Epithelial cell of prostate (primary cell): ENCODE measurements around the gene ATMIN.

ENCODE experiments used
- DNase-seq: peaks from one replicate; pipeline ENCODE4 v3.0.0-alpha.2; 2011; ENCODE audit warnings: low read depth, low spot score
- H3K27ac ChIP-seq: fragments of 450-650 bp; 2 replicates; pipeline ENCODE4 v1.5.1; 2017; ENCODE audit warnings: mild to moderate bottlenecking

ATMIN gene, protein sequence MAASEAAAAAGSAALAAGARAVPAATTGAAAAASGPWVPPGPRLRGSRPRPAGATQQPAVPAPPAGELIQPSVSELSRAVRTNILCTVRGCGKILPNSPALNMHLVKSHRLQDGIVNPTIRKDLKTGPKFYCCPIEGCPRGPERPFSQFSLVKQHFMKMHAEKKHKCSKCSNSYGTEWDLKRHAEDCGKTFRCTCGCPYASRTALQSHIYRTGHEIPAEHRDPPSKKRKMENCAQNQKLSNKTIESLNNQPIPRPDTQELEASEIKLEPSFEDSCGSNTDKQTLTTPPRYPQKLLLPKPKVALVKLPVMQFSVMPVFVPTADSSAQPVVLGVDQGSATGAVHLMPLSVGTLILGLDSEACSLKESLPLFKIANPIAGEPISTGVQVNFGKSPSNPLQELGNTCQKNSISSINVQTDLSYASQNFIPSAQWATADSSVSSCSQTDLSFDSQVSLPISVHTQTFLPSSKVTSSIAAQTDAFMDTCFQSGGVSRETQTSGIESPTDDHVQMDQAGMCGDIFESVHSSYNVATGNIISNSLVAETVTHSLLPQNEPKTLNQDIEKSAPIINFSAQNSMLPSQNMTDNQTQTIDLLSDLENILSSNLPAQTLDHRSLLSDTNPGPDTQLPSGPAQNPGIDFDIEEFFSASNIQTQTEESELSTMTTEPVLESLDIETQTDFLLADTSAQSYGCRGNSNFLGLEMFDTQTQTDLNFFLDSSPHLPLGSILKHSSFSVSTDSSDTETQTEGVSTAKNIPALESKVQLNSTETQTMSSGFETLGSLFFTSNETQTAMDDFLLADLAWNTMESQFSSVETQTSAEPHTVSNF

DNA sequence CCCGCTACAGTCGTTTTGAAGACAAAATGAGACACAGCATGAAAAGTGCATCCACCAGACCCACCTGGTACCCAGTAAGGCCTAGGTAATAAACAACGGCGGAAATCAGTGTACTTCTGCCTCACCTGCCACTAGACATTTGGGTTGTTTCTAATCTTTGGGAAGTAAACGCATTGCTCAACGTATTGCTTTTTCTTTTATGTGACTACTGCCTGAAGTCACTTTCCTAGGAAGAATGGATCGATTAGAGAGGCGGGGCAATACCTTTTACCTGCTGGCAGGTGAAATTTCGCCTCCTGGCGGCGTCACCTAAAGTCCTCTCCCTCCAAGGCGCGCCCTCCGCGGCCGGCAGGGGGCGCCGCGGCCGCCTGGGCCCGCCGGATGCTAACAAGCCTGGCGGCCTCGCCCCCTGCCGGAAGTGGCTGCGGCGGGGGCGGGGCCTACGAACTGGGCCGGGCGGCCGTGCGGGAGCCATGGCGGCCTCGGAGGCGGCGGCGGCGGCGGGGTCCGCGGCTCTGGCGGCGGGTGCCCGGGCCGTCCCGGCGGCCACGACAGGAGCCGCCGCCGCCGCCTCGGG is at the start of gene ATMIN:
TSS of gene ATMIN (plus strand) at position 445 of the 577 bp plus-strand sequence. CDS start at position 474, 29 bp downstream.
- H3K27ac ChIP-seq: peak within 1 kb of the TSS; percentile 70
- DNase-seq: peak; percentile 31

DNA sequence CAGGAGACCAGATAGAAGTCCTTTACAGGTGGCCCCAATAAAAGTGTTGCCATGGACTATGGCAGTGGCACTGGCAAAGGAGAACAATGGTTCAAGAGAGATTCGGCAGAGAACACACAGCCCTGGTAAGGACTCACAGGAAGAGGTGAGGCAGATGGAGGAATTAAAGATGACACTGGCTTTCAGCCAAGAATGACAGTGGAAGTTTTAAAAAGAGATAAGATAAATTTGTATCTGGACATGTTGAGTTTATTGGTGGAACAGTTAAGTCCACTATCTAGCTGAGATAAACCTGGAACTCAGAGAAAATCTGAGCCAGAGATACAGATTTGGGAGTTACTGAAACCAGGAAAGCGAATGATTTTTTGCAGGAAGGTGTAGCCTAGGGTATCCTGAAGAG is 49.1 kb upstream of the ATMIN start:
- no peak for DNase-seq
- no peak overlapping the region for H3K27ac ChIP-seq

DNA sequence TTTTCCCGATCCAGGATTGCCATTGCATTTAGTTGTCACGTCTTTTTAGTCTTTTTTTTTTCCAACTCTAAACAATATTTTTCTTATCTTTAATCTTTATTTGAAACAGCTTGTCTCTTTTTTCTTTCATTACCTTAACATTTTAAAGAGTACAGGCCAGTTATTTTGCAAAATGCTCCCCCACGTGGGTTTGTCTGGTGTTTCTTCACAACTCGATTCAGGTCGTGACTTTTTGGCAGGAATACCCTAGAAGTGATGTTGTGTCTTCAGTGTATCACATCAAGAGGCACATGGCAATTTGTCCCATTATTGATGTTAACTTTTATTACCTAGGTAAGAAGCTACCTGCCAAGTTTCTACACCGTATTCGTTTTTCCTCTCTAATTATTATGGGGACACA is 46.9 kb upstream of the ATMIN start:
- H3K27ac ChIP-seq: no peak overlapping the region
- DNase-seq: no peak

DNA sequence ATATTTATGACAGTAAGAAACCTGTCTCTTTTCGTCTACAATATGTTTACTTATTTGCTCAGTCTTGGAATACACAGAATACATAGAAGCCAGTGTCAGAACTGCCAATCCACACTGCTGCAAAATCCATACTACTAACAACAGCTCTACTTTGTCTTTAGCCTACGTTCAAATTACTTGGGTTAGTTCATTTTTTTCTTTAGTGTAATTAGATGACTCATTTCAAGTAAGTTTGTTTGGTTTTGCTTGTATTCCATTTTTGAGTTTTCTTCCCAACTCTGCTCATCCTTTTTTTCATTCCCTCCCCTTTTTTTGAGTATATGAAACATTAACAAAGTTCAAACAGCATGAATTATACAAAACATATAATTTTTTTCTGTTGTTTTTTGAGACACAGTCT is 45.8 kb upstream of the ATMIN start:
- no peak for DNase-seq
- H3K27ac ChIP-seq: no peak overlapping the region

DNA sequence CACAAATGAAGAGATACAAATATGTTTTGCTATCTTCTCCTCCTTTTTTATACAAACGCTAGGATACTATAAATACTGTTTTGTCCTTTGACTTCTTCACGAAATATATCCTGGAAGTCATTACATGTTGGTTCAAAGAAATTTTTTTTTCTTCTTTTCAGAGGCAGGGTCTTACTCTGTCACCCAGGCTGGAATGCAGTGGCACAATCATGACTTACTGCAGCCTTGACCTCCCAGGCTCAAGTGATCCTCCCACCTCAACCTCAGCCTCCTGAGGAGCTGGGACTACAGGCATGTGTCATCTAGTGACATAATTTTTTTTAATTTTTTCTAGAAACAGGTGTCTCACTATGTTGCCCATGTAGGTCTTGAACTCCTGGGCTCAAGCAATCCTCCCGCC is 45.1 kb upstream of the ATMIN start:
- DNase-seq: no peak
- H3K27ac ChIP-seq: no peak overlapping the region

DNA sequence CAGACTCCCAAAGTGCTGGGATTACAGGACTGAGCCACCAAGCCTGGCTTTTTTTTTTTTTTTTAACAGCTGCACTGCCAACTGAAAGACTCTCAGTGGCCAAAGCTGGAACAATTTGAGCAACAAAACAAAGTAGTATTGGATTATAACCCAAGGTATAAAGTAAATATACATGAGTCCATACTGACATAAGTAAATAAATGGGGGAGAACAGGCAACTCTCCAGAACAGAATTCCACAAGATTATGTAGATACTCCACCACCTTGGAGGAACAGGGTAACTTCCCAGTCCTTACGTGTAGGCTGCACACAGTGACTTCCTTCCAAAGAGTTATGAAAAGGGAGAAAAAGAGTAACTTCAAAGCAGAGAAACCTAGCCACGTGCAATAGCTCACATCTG is 44.7 kb upstream of the ATMIN start:
- no peak overlapping the region for H3K27ac ChIP-seq
- no peak for DNase-seq

DNA sequence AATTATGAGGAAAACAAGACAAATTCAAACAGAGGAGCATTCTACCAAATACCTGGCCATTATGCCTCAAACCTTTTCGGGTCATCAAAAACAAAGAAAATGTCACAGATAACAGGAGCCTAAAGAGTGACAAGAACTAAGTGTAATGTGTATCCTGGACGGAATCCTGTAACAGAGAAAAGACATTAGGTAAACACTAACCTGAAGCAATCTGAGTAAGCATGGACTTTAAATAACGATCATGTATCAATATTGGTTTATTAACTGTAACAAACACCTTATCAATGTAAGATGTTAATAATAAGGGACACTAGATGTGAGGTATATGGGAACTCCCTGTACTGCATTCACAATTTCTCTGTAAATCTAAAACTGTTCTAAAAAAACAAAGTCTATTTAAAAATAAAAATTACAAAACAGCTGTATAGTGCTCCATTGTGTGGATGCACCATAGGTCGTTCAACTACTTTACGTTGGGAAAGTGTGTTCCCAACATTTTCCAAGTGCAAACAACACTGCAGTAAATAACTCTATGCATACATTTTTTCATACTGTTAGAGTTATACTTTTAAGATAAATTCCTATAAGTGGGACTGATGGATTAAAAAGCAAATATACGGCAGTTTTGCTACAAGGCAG is 43.7 kb upstream of the ATMIN start:
- no peak for DNase-seq
- no peak overlapping the region for H3K27ac ChIP-seq

DNA sequence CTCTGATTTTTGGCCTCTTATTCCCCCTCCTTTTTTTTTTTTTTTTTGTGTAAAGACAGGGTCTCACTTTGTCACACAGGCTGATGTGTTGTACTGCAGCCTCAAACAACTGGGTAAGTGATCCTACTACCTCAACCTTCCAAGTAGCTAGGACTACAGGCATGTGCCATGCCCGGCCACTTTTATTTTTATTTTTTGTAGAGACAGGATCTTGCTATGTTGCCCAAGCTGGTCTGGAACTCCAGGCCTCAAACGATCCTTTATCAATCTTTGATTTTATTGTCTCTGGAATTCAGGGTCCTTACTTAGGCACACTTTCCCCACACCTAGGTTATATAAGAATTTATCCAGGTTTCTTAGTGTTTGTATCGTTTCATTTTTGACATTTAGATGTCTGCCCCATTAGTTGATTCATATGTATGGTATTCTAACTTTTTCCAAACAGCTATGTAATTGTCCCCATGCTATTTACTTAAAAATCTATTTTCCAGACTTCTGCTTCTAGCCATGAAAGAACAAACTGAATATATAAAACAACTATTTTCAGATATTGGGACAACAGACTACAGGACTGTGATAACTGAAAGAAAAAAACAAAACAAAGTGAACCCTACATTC is 42.9 kb upstream of the ATMIN start:
- H3K27ac ChIP-seq: peak overlapping the region; percentile 70
- DNase-seq: no peak

DNA sequence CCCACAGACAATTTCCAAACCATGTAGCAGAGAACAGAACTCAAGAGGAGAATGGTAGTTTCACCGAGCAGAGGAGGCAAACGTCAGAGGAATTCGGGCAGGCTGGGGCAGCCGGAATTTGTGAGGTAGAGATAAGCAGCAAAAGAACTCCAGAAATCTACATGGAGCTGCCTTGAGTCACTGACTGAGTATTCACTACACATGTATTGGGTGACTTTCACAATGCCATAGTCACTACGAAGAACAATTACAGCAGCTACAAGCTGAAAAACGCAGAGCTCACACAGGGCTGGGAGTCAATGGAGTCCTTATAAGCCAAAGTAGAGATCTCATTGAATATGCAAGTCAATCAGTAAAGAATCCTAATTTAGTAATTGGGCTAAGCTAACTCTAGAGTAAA is 42.3 kb upstream of the ATMIN start:
- peak overlapping the region; percentile 70 for H3K27ac ChIP-seq
- DNase-seq: peak; percentile 37

DNA sequence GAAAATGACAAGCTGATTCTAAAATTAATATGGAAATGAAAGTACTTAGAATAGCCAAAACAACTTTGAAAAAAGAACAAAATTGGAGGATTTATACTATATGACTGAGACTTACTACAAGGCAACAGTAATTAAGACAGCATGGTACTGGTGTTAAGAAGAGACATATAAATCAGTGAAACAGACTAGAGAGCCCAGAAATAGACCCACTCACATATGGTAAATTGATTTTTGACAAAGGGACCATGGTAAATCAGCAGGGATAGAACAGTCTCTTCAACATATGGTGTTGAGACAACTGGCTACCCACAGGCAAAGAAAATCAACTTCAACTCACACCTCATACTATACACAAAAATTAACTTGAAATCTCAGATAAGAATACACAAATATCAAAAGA is 41.8 kb upstream of the ATMIN start:
- DNase-seq: no peak
- H3K27ac ChIP-seq: peak overlapping the region; percentile 70

DNA sequence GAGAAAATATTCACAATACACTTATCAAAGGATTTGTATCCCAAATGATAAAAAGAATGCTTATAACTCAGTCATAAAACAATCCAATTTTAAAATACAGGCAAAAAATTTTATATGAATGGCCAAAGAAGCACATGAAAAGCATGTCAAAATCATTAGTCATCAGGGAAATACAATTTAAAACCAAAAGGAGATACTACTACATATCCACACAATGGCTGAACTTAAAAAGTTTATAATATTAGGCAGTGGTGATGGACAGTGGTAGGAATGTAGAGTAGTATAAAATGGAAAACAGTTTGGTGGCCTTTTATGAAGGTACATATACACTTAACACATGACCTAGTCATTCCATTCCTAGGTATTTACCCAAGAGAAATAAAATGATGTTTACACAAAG is 41.2 kb upstream of the ATMIN start:
- DNase-seq: no peak
- H3K27ac ChIP-seq: peak overlapping the region; percentile 70

DNA sequence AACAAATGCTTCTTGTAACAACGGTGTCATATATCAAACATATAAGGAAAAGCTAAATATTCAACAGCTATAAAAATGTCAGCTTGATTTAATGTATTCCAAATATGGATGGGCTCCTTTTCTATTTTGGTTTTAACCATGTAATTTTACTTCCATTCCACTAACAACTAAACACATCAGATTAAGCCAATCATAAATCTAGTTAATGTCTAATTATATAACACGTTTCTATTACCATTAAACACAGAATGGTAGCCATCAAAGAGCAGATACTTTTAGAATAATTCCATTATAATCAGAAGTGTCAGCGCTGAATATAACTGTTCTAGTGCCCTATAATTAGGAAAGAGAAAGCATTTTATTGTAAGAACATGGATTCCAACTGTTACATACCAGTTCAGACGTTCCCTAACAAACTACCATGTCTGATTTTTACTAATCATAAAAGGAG is 38.9 kb upstream of the ATMIN start:
- DNase-seq: no peak
- no peak overlapping the region for H3K27ac ChIP-seq

DNA sequence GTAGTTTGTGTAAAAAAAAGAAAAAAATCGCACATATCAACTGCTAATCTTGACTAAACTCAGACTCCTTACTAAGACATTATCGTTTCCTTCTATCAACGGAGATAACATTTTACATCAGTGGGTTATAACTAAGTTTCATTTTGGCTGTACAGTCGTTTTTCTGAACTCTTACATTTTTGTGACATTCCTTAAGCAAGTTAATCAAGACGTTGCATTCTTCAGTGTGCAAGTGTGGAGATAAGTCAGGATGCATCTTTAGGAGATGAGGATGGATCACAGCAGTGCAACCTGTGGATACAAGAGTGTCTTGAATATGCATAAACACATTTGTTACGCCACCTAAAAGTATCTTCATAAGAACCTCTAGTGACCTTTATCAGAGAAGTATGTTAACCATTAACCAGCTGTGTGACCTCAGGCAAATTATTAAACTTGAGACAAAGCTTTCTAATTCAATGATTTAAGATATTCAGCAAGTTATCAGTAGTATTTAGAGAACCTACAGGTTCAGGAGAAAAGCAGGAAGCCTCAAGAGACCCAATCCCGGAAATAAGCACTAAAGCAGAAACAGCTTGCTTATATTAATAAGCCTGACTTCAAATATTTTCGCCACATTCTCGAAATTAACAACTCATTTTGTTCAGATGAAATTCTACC is 38.4 kb upstream of the ATMIN start:
- H3K27ac ChIP-seq: no peak overlapping the region
- no peak for DNase-seq

DNA sequence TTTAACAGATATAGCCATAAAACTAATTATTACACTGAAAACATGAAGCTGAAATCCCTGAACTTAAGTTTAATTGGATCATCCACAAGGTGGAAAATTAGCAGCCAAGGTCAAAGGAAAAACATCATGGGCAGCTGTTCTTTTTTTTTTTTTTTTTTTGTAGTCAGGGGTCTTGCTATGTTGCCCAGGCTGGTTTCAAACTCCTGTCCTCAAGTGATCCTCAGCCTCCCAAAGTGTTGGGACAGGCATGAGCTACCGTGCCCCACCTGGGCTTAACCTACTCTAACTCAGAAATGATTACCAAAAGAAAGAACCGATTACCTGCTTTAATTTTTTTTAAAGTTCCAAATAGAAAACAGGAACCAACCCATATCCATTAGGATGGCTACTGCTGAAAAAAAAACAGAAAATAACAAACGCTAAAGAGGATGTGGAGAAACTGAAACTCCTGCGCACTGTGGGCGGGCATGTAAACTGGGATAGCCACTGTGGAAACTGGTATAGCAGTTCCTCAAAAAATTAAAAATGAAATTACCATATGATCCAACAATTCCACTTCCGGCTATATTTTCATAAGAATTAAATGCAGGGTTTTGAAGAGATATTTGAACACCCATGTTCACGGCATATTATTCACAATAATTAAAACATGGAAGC is 37.5 kb upstream of the ATMIN start:
- DNase-seq: no peak
- no peak overlapping the region for H3K27ac ChIP-seq

DNA sequence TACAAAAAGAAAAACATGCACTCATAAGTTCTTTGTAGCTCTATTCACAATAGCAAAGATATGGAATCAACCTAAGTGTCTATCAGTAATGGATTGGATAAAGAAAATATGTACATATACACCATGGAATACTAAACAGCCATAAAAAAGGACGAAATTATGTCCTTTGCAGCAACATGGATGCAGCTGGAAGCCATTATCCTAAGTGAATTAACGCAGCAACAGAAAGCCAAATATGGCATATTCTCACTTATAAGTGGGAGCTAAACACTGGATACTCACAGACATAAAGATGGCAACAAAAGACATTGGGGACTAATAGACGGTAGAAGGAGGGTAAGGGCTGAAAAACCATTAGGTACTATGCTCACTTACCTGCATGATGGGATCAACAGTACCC is 34.8 kb upstream of the ATMIN start:
- DNase-seq: no peak

DNA sequence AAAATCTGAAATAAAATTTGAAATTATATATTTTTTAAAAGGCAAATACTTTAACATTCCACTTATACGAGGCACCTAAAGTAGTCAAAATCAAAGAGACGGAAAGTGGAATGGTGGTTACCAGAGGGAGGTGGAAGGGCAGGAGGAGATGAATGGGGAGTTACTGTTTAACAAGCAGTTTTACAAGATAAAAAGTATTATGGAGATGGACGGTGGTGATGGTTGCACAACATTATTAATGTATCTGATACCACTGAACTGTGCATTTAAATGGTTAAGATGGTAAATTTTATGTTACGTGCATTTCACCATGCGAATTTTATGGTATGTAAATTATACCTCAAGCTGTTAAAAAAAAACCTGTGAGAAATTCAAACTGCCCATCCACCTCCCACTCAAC is 34.3 kb upstream of the ATMIN start:
- DNase-seq: no peak
- H3K27ac ChIP-seq: no peak overlapping the region

More for the DNA sequence above, 34.8 kb upstream of the ATMIN start:
- no peak overlapping the region for H3K27ac ChIP-seq

DNA sequence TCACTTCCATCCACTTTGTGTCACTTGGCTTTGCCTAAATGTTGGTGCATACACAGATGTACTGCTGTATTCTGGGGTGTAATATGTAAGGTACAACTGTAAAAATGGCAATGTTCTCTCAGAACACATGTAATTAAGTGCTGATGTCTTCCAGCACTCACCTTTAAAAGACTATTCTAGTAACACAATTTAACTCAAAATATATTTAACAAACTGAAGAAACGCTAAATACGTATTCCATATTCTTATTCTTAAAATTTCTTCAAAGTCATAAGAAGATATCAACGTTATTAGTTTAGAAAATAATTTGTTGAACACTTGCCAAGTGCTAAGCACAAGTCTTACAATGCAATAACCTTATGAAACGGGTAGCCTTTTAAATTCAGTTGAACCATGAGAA is 32.6 kb upstream of the ATMIN start:
- H3K27ac ChIP-seq: no peak overlapping the region
- DNase-seq: no peak

DNA sequence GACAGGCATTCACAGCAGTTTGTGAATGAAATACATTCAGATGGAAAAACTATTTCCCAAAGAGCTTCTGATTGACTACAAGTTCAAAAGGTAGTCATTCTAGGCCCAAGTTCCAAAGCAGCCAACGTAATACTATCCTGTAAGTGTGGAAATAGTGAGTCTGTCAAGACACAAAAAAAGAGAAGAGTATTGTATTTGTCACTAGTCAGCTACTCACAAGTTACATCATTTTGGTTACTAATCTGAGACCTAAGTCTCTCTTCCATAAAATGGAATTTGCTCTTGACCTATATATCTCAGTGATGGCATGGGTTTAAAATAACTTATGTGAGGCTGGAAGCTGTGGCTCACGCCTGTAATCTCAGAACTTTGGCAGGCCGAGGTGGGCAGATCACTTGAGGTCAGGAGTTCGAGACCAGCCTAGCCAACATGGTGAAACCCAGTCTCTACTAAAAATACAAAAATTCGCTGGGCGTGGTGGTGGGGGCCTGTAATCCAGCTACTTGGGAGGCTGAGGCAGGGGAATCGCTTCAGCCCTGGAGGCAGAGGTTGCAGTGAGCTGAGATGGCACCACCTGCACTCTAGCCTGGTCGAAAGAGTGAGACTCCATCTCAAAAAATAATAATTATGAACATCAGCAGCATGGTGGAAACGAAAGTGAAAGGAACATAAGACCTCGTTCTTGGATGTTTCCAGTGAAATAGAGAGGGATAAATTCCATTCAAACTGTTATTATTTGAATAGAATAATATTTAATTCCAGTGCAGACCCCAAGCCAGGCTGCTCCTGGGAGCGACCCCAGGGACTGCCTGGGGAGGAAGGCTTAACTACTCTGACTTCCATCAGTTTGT is 31.8 kb upstream of the ATMIN start:
- no peak for DNase-seq
- no peak overlapping the region for H3K27ac ChIP-seq
